H1 (cell line): ENCODE data around the gene SRPRB. TPM values are rescaled to one million over a fixed set of nuclear protein-coding genes. Genes with fewer than 3 reads are reported as not detected.

Source experiments
- ATF2 ChIP-seq: IDR thresholded peaks from 2 replicates; pipeline ENCODE4 v1.6.1; 2012; ENCODE audit warnings: low read length, inconsistent platforms
- ATF3 ChIP-seq: IDR thresholded peaks from 2 replicates; pipeline ENCODE4 v1.6.1; 2011; ENCODE audit warnings: low read depth, mild to moderate bottlenecking, low read length; ENCODE audit not compliant: insufficient read depth
- E2F6 ChIP-seq: IDR thresholded peaks from 2 replicates; pipeline ENCODE4 v1.6.1; 2012; ENCODE audit warnings: inconsistent platforms
- EGR1 ChIP-seq: IDR thresholded peaks from 2 replicates; pipeline ENCODE4 v1.6.1; 2011; ENCODE audit warnings: low read depth, low read length, borderline replicate concordance
- PHF8 ChIP-seq: fragments of 200-600 bp; sonication (generic); conservative IDR thresholded peaks from 2 replicates; pipeline ENCODE4 v1.7.1; 2012; ENCODE audit warnings: low read depth, mild to moderate bottlenecking, inconsistent platforms, low read length, moderate library complexity
- POU5F1 ChIP-seq: IDR thresholded peaks from 2 replicates; pipeline ENCODE4 v1.6.1; 2011; ENCODE audit warnings: low read depth, mild to moderate bottlenecking, low read length, moderate library complexity
- RBBP5 ChIP-seq: IDR thresholded peaks from 2 replicates; pipeline ENCODE4 v1.7.1; 2012; ENCODE audit warnings: low read depth, mild to moderate bottlenecking, inconsistent platforms, low read length, moderate library complexity, borderline replicate concordance
- TBP ChIP-seq: IDR thresholded peaks from 2 replicates; pipeline ENCODE4 v1.6.1; 2011; ENCODE audit warnings: low read depth, low read length, improper control_type of control experiment
- polyA plus RNA-seq, 7 experiments: library from polyadenylated mRNA; depleted of rRNA in 3 of 7; stranded (reverse) in 5 of 7; unstranded in 2 of 7; fragments of >200 nt in 5 of 7; fragments of 200-250 nt in 2 of 7; gene quantifications; 1 replicate in 5 of 7; 2 replicates in 1 of 7; 4 replicates in 1 of 7; pipeline versions ENCODE4 v1.2.1 to v1.2.3, GENCODE V29; 2011 to 2013; ENCODE audit warnings: missing spikeins in 2 of 7, mixed read lengths in 2 of 7
- total RNA-seq: library from RNA; stranded (reverse); fragmentation: NEBNext Ultra II Directional; extraction: Animal tissue kit (Norgen Biotek cat#: 25700); gene quantifications from 2 replicates; pipeline ENCODE4 v1.2.1, GENCODE V29; 2021

SRPRB gene
- total and polyA plus RNA-seq, 2 of the 8 experiments (the other 6 are each of a cell fraction or from before 2014, with no cell fraction given): 15.9 to 49.8 TPM

- TF ChIP-seq ATF2 (no peak), E2F6 (no peak), RBBP5 (no peak), TBP (no peak), EGR1 (no peak), PHF8 (no peak), ATF3 (no peak), POU5F1 (no peak)
- TF ChIP-seq, all 59 proteins: peak for 0
These were observed 48.3 kb downstream of the SRPRB start (continued) for GRCh38 chr3:133853925-133854227.
